Dermis microvascular lymphatic vessel endothelial cell (primary cell): Measurements from ENCODE around the gene PTP4A1. TPM values are rescaled to one million over a fixed set of nuclear protein-coding genes. Genes with fewer than 3 reads are reported as not detected.

Source experiments
- DNase-seq, 2 donors: peaks; one replicate each; pipeline versions ENCODE4 v3.0.0 to v3.0.0-alpha.2; 2010; ENCODE audit warnings: low read depth in 2 of 2
- total RNA-seq: library from RNA; depleted of rRNA; stranded (reverse); fragments of >200 nt; gene quantifications from 2 replicates; pipeline ENCODE4 v1.2.1, GENCODE V29; 2014

PTP4A1 gene
- total RNA-seq, 1 donor from 2014 or later = 23.1 TPM

- no peak for DNase-seq
These were observed 15.9 kb upstream of the PTP4A1 start for GRCh38 chr6:63556369-63556768.

- no peak for DNase-seq
These were observed 14.0 kb upstream of the PTP4A1 start for GRCh38 chr6:63558278-63558677.

- no peak for DNase-seq
These were observed 11.4 kb upstream of the PTP4A1 start for GRCh38 chr6:63560801-63561287.

GRCh38 chr6:63561288-63561687 is 11.0 kb upstream of the PTP4A1 start:
- DNase-seq = no peak

GRCh38 chr6:63563235-63563634 is 9.0 kb upstream of the PTP4A1 start:
- DNase-seq = no peak

- no peak for DNase-seq
These were observed 7.1 kb upstream of the PTP4A1 start for GRCh38 chr6:63565058-63565726.

- DNase-seq = no peak
These were observed 6.3 kb upstream of the PTP4A1 start for GRCh38 chr6:63565727-63566596.

- DNase-seq = no peak
These were observed 4.3 kb upstream of the PTP4A1 start for GRCh38 chr6:63567966-63568365.

- DNase-seq = no peak
These were observed 778 bp upstream of the PTP4A1 start for GRCh38 chr6:63571361-63572043.

GRCh38 chr6:63572747-63573075 is 431 bp downstream of the PTP4A1 start:
- no peak for DNase-seq

GRCh38 chr6:63573076-63573898 is 1.0 kb downstream of the PTP4A1 start:
- peak; percentile 51 to 84 for DNase-seq

GRCh38 chr6:63573899-63574553 is 1.7 kb downstream of the PTP4A1 start:
- peak in 1 of 2 donors; percentile 74 for DNase-seq

GRCh38 chr6:63574554-63574900 is 2.2 kb downstream of the PTP4A1 start:
- no peak for DNase-seq

- no peak for DNase-seq
These were observed 4.0 kb downstream of the PTP4A1 start for GRCh38 chr6:63576147-63576772.

GRCh38 chr6:63576985-63577712 is 4.9 kb downstream of the PTP4A1 start:
- DNase-seq = no peak

- no peak for DNase-seq
These were observed 6.5 kb downstream of the PTP4A1 start for GRCh38 chr6:63578757-63579156.

- no peak for DNase-seq
These were observed 7.8 kb downstream of the PTP4A1 start for GRCh38 chr6:63579937-63580703.

- no peak for DNase-seq
These were observed 8.4 kb downstream of the PTP4A1 start for GRCh38 chr6:63580704-63580961.

GRCh38 chr6:63581355-63582013 is 9.2 kb downstream of the PTP4A1 start:
- no peak for DNase-seq
